Liver (tissue), 9 donors: ENCODE measurements around the gene TRIM36. TPM values are rescaled to one million over a fixed set of nuclear protein-coding genes. Genes with fewer than 3 reads are reported as not detected.

Experiments used
- DNase-seq: peaks from one replicate; pipeline ENCODE4 v3.0.0-alpha.2; 2017; ENCODE audit warnings: low spot score
- H3K27ac ChIP-seq, 2 donors: one replicate each; pipeline ENCODE4 v1.7.0; 2013; ENCODE audit warnings: inconsistent platforms in 2 of 2, low read length in 2 of 2, control low read depth in 1 of 2, low read depth in 1 of 2, mild to moderate bottlenecking in 1 of 2
- H3K27me3 ChIP-seq, 4 donors: one replicate each; pipeline versions ENCODE4 v1.6.1 to v1.7.0; 2013; ENCODE audit warnings: low read length in 3 of 4, inconsistent platforms in 1 of 4, mild to moderate bottlenecking in 1 of 4, moderate library complexity in 1 of 4; ENCODE audit not compliant: control insufficient read depth in 4 of 4, insufficient read depth in 4 of 4
- H3K36me3 ChIP-seq, 4 donors: one replicate each; pipeline versions ENCODE4 v1.6.1 to v1.7.0; 2013; ENCODE audit warnings: low read length in 3 of 4, mild to moderate bottlenecking in 3 of 4, low read depth in 1 of 4, moderate library complexity in 1 of 4; ENCODE audit not compliant: control insufficient read depth in 4 of 4, insufficient read depth in 3 of 4
- H3K4me1 ChIP-seq, 4 donors: one replicate each; pipeline versions ENCODE4 v1.6.1 to v1.7.0; 2013; ENCODE audit warnings: low read length in 3 of 4, mild to moderate bottlenecking in 3 of 4, moderate library complexity in 1 of 4; ENCODE audit not compliant: control insufficient read depth in 4 of 4, insufficient read depth in 4 of 4
- H3K4me3 ChIP-seq, 3 donors: one replicate each; pipeline versions ENCODE4 v1.6.1 to v1.7.0; 2013; ENCODE audit warnings: low read length in 3 of 3, control low read depth in 1 of 3, low read depth in 1 of 3, mild to moderate bottlenecking in 1 of 3
- H3K9ac ChIP-seq, 2 donors: one replicate each; pipeline ENCODE4 v1.7.0; 2013; ENCODE audit warnings: low read length in 2 of 2, mild to moderate bottlenecking in 2 of 2, moderate library complexity in 2 of 2, control low read depth in 1 of 2, low read depth in 1 of 2
- H3K9me3 ChIP-seq, 4 donors: one replicate each; pipeline versions ENCODE4 v1.6.1 to v1.7.0; 2013; ENCODE audit warnings: low read length in 3 of 4; ENCODE audit not compliant: control insufficient read depth in 4 of 4
- EGR1 ChIP-seq, 2 donors: IDR thresholded peaks; 2 replicates each; pipeline ENCODE4 v1.6.1; 2016 to 2018; ENCODE audit warnings: antibody characterized with exemption in 2 of 2, low read depth in 2 of 2
- GABPA ChIP-seq, 2 donors: IDR thresholded peaks in 1 of 2; conservative IDR thresholded peaks in 1 of 2; 2 replicates each; pipeline ENCODE4 v1.6.1; 2016; ENCODE audit warnings: antibody characterized with exemption in 2 of 2, mild to moderate bottlenecking in 1 of 2, moderate library complexity in 1 of 2
- HNF4A ChIP-seq, 2 donors: conservative IDR thresholded peaks; 2 replicates each; pipeline ENCODE4 v1.6.1; 2016; ENCODE audit warnings: antibody characterized with exemption in 2 of 2, mild to moderate bottlenecking in 2 of 2
- HNF4G ChIP-seq: IDR thresholded peaks from 2 replicates; pipeline ENCODE4 v1.6.1; 2016; ENCODE audit warnings: antibody characterized with exemption
- NR2F2 ChIP-seq: IDR thresholded peaks from 2 replicates; pipeline ENCODE4 v1.6.1; 2016; ENCODE audit warnings: antibody characterized with exemption
- RAD21 ChIP-seq, 2 donors: IDR thresholded peaks; 2 replicates each; pipeline ENCODE4 v1.6.1; 2016; ENCODE audit warnings: antibody characterized with exemption in 2 of 2, mild to moderate bottlenecking in 2 of 2
- SP1 ChIP-seq: IDR thresholded peaks from 2 replicates; pipeline ENCODE4 v1.6.1; 2018; ENCODE audit warnings: antibody characterized with exemption, mild to moderate bottlenecking
- TAF1 ChIP-seq: conservative IDR thresholded peaks from 2 replicates; pipeline ENCODE4 v1.6.1; 2016; ENCODE audit warnings: antibody characterized with exemption, mild to moderate bottlenecking
- YY1 ChIP-seq: IDR thresholded peaks from 2 replicates; pipeline ENCODE4 v1.6.1; 2016; ENCODE audit warnings: antibody characterized with exemption, mild to moderate bottlenecking
- WGBS: extraction: QIAGEN DNeasy Blood & Tissue Kit; methylation state at CpG from one replicate; pipeline ENCODE4 v1.1.7; 2013; 5-methylcytosine and 5-hydroxymethylcytosine counted together
- polyA plus RNA-seq, 2 donors: library from polyadenylated mRNA; stranded (reverse) in 1 of 2; unstranded in 1 of 2; fragments of 200-250 nt in 1 of 2; fragments of >200 nt in 1 of 2; fragmentation: Nextera tagmentation in 1 of 2; extraction: Ambion mirVana in 1 of 2; gene quantifications; one replicate each; pipeline versions ENCODE4 v1.2.1 to v1.2.3, GENCODE V29; 2013 to 2015
- total RNA-seq, 2 donors: library from RNA; depleted of rRNA; stranded (reverse); fragments of >200 nt; gene quantifications; one replicate each; pipeline ENCODE4 v1.2.3, GENCODE V29; 2014
- TF ChIP-seq, protein P1 (sequence below): fragments of 150-350 bp; IDR thresholded peaks from 2 replicates; pipeline ENCODE4 v1.5.1; 2017; ENCODE audit warnings: improper control_type of control experiment, low read depth, low read length; ENCODE audit not compliant: missing input control
- TF ChIP-seq, protein P2 (sequence below): IDR thresholded peaks from 2 replicates; pipeline ENCODE4 v1.6.1; 2016; ENCODE audit warnings: antibody characterized with exemption
- TF ChIP-seq, protein P3 (sequence below): IDR thresholded peaks from 2 replicates; pipeline ENCODE4 v1.6.1; 2016; ENCODE audit warnings: antibody characterized with exemption
- TF ChIP-seq, protein P4 (sequence below): IDR thresholded peaks from 2 replicates; pipeline ENCODE4 v1.6.1; 2016; ENCODE audit warnings: antibody characterized with exemption, mild to moderate bottlenecking
- donor health status: healthy.
- donor health status: healthy.
- donor health status: healthy.
- donor health status: healthy.
- donor health status: healthy.

TRIM36 gene
- total and polyA plus RNA-seq, 4 donors = 0.16 to 0.47 (median 0.22) TPM

DNA sequence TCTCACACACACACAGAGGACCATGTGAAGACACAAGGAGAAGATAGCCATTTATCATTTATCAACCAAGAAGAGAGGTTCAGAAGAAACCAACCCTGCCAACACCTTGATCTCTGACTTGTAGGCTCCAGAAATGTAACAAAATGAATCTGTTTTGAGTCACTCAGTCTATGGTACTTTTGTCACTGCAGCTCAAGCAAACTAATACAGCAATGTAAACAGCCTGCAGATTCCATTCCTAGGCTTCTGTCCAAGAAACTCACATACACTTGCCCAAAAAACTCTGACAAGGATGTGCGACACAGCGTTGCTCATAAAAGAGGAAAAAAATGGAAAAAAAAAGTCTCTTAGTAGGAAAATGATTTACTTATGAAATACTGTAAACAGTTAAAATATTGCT lies 33.4 kb downstream of the TRIM36 start:
- no peaks in the 10 kb centered on the region for H3K27me3 ChIP-seq
- no peak overlapping the region for H3K4me3 ChIP-seq
- no peak for TF ChIP-seq YY1
- TF ChIP-seq NR2F2 = no peak
- TF ChIP-seq, protein P1, sequence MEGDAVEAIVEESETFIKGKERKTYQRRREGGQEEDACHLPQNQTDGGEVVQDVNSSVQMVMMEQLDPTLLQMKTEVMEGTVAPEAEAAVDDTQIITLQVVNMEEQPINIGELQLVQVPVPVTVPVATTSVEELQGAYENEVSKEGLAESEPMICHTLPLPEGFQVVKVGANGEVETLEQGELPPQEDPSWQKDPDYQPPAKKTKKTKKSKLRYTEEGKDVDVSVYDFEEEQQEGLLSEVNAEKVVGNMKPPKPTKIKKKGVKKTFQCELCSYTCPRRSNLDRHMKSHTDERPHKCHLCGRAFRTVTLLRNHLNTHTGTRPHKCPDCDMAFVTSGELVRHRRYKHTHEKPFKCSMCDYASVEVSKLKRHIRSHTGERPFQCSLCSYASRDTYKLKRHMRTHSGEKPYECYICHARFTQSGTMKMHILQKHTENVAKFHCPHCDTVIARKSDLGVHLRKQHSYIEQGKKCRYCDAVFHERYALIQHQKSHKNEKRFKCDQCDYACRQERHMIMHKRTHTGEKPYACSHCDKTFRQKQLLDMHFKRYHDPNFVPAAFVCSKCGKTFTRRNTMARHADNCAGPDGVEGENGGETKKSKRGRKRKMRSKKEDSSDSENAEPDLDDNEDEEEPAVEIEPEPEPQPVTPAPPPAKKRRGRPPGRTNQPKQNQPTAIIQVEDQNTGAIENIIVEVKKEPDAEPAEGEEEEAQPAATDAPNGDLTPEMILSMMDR = no peak
- TF ChIP-seq, protein P2, sequence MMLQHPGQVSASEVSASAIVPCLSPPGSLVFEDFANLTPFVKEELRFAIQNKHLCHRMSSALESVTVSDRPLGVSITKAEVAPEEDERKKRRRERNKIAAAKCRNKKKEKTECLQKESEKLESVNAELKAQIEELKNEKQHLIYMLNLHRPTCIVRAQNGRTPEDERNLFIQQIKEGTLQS = no peak
- TF ChIP-seq, protein P3, sequence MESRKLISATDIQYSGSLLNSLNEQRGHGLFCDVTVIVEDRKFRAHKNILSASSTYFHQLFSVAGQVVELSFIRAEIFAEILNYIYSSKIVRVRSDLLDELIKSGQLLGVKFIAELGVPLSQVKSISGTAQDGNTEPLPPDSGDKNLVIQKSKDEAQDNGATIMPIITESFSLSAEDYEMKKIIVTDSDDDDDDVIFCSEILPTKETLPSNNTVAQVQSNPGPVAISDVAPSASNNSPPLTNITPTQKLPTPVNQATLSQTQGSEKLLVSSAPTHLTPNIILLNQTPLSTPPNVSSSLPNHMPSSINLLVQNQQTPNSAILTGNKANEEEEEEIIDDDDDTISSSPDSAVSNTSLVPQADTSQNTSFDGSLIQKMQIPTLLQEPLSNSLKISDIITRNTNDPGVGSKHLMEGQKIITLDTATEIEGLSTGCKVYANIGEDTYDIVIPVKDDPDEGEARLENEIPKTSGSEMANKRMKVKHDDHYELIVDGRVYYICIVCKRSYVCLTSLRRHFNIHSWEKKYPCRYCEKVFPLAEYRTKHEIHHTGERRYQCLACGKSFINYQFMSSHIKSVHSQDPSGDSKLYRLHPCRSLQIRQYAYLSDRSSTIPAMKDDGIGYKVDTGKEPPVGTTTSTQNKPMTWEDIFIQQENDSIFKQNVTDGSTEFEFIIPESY = no peak
- TF ChIP-seq, protein P4, sequence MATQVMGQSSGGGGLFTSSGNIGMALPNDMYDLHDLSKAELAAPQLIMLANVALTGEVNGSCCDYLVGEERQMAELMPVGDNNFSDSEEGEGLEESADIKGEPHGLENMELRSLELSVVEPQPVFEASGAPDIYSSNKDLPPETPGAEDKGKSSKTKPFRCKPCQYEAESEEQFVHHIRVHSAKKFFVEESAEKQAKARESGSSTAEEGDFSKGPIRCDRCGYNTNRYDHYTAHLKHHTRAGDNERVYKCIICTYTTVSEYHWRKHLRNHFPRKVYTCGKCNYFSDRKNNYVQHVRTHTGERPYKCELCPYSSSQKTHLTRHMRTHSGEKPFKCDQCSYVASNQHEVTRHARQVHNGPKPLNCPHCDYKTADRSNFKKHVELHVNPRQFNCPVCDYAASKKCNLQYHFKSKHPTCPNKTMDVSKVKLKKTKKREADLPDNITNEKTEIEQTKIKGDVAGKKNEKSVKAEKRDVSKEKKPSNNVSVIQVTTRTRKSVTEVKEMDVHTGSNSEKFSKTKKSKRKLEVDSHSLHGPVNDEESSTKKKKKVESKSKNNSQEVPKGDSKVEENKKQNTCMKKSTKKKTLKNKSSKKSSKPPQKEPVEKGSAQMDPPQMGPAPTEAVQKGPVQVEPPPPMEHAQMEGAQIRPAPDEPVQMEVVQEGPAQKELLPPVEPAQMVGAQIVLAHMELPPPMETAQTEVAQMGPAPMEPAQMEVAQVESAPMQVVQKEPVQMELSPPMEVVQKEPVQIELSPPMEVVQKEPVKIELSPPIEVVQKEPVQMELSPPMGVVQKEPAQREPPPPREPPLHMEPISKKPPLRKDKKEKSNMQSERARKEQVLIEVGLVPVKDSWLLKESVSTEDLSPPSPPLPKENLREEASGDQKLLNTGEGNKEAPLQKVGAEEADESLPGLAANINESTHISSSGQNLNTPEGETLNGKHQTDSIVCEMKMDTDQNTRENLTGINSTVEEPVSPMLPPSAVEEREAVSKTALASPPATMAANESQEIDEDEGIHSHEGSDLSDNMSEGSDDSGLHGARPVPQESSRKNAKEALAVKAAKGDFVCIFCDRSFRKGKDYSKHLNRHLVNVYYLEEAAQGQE = no peak
- no peak for TF ChIP-seq TAF1
- no peak for TF ChIP-seq GABPA (IDR thresholded peaks at IDR 0.05 in 1 of 2, conservative IDR thresholded peaks at IDR 0.05 in 1 of 2)
- no peak for TF ChIP-seq EGR1 (IDR thresholded peaks at IDR 0.05; ENCODE audit: low read depth in 2 of 2)
- TF ChIP-seq HNF4G = no peak

DNA sequence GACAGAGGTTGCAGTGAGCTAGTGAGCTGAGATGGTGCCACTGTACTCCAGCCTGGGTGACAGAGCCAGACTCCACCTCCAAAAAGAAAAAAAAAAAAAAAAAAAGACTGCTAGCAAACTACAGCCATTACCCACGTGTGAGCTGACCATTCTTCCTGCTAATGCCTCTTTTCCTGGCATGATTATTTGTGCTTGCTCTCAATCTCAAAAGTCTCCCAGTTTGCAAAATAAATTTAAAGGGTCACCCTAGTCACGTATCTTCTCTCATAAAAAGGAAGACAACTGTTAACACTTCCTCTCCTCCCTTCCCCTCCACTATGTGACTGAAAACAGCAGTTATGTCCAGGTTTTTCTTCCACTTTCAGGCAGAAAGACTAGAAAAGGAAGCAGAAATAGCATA lies 37.2 kb downstream of the TRIM36 start:
- Histone ChIP-seq H3K9me3 (no peaks in the 10 kb centered on the region), H3K27me3 (no peaks in the 10 kb centered on the region), H3K36me3 (no peaks in the 10 kb centered on the region), H3K9ac (no peak overlapping the region), H3K4me1 (no peaks in the 10 kb centered on the region), H3K4me3 (no peak overlapping the region), H3K27ac (no peak overlapping the region)
- no peak for DNase-seq
- 63% methylated on average over 2 of the region's 2 CpGs for WGBS
- TF ChIP-seq SP1 (no peak), HNF4A (conservative IDR thresholded peaks at IDR 0.05) (no peak), NR2F2 (no peak), HNF4G (no peak), RAD21 (IDR thresholded peaks at IDR 0.05) (no peak), YY1 (no peak)
- TF ChIP-seq, protein P2 = no peak

More for the DNA sequence above, 33.4 kb downstream of the TRIM36 start:
- DNase-seq = no peak
- H3K9ac ChIP-seq = no peak overlapping the region
- H3K27ac ChIP-seq = no peak overlapping the region
- H3K36me3 ChIP-seq = no peaks in the 10 kb centered on the region
- H3K4me1 ChIP-seq = no peaks in the 10 kb centered on the region
- H3K9me3 ChIP-seq = no peaks in the 10 kb centered on the region
- 90% methylated on average over 2 of the region's 2 CpGs for whole genome bisulfite sequencing
